HK-2 (cell line): Measurements from ENCODE around the gene TMEM170A.
"Not testable (repeated sequence)": the region's sequence is repeated elsewhere in the genome, so short reads cannot be mapped to it uniquely, and the experiment has no call there.

ENCODE experiments used
- DNase-seq: peaks from one replicate; pipeline ENCODE4 v3.0.0-alpha.2; 2018; ENCODE audit not compliant: unreplicated experiment

Gene TMEM170A

GRCh38 chr16:75481475-75481874 is 17.0 kb upstream of the TMEM170A start:
- no peak for DNase-seq

- DNase-seq: no peak
Measured at GRCh38 chr16:75479421-75479990, 15.0 kb upstream of the TMEM170A start.

GRCh38 chr16:75478480-75479345 is 14.2 kb upstream of the TMEM170A start:
- DNase-seq: no peak

GRCh38 chr16:75477680-75478473 is 13.4 kb upstream of the TMEM170A start:
- no peak for DNase-seq

- peak; percentile 42 for DNase-seq
Measured at GRCh38 chr16:75476817-75477216, 12.3 kb upstream of the TMEM170A start.

GRCh38 chr16:75475420-75475847 is 10.9 kb upstream of the TMEM170A start:
- no peak for DNase-seq

- no peak for DNase-seq
Measured at GRCh38 chr16:75472908-75473877, 8.7 kb upstream of the TMEM170A start.

- peak; percentile 37 for DNase-seq
Measured at GRCh38 chr16:75471723-75472633, 7.5 kb upstream of the TMEM170A start.

GRCh38 chr16:75466760-75467159 is 2.3 kb upstream of the TMEM170A start:
- no peak for DNase-seq

- peak; percentile 51 for DNase-seq
Measured at GRCh38 chr16:75463389-75464121, 934 bp downstream of the TMEM170A start.

- DNase-seq: no peak
Measured at GRCh38 chr16:75462806-75463205, 1.7 kb downstream of the TMEM170A start.

- no peak for DNase-seq
Measured at GRCh38 chr16:75461575-75461974, 2.9 kb downstream of the TMEM170A start.

GRCh38 chr16:75460446-75460845 is 4.0 kb downstream of the TMEM170A start:
- no peak for DNase-seq

- DNase-seq: no peak
Measured at GRCh38 chr16:75459691-75460090, 4.8 kb downstream of the TMEM170A start.

- no peak for DNase-seq
Measured at GRCh38 chr16:75458439-75458838, 6.0 kb downstream of the TMEM170A start.

GRCh38 chr16:75458029-75458428 is 6.5 kb downstream of the TMEM170A start:
- no peak for DNase-seq

GRCh38 chr16:75457485-75458021 is 6.9 kb downstream of the TMEM170A start:
- DNase-seq: no peak

- no peak for DNase-seq
Measured at GRCh38 chr16:75456971-75457370, 7.5 kb downstream of the TMEM170A start.

- not testable (repeated sequence) for DNase-seq
Measured at GRCh38 chr16:75456486-75456885, 8.0 kb downstream of the TMEM170A start.
